Endodermal cell (in vitro differentiated cells): Measurements from ENCODE around the gene NT5E. TPM values are rescaled to one million over a fixed set of nuclear protein-coding genes. Genes with fewer than 3 reads are reported as not detected.

Experiments
- DNase-seq: peaks from one replicate; pipeline ENCODE4 v3.0.0-alpha.2; 2017
- H3K27ac ChIP-seq: 2 replicates; pipeline ENCODE4 v1.5.1; 2013; ENCODE audit warnings: mild to moderate bottlenecking, low read depth, low read length, moderate library complexity
- H3K27me3 ChIP-seq: 2 replicates; pipeline ENCODE4 v1.6.1; 2013; ENCODE audit warnings: mild to moderate bottlenecking, low read length, moderate library complexity; ENCODE audit not compliant: insufficient read depth, control insufficient read depth, poor library complexity, severe bottlenecking
- H3K36me3 ChIP-seq: 2 replicates; pipeline ENCODE4 v1.7.0; 2013; ENCODE audit warnings: mild to moderate bottlenecking, low read length, moderate library complexity; ENCODE audit not compliant: control insufficient read depth, insufficient read depth
- H3K4me1 ChIP-seq: one replicate; pipeline ENCODE4 v1.7.0; 2013; ENCODE audit warnings: low read length; ENCODE audit not compliant: control insufficient read depth, insufficient read depth
- H3K4me3 ChIP-seq: 2 replicates; pipeline ENCODE4 v1.5.1; 2013; ENCODE audit warnings: mild to moderate bottlenecking, low read length, moderate library complexity
- H3K9ac ChIP-seq: 2 replicates; pipeline ENCODE4 v1.6.1; 2013; ENCODE audit warnings: mild to moderate bottlenecking, low read length, moderate library complexity; ENCODE audit not compliant: poor library complexity, severe bottlenecking; ENCODE audit errors: extremely low read depth
- H3K9me3 ChIP-seq: 2 replicates; pipeline ENCODE4 v1.6.1; 2013; ENCODE audit warnings: mild to moderate bottlenecking, low read length, moderate library complexity; ENCODE audit not compliant: control insufficient read depth
- H3K27ac Mint-ChIP-seq: 2 replicates; pipeline ENCODE4 v1.8.0; 2020; ENCODE audit warnings: mixed read lengths
- H3K27me3 Mint-ChIP-seq: 2 replicates; pipeline ENCODE4 v1.8.0; 2021; ENCODE audit warnings: mild to moderate bottlenecking, mixed read lengths; ENCODE audit not compliant: insufficient read depth
- H3K36me3 Mint-ChIP-seq: 2 replicates; pipeline ENCODE4 v1.8.0; 2020; ENCODE audit warnings: low read depth, mixed read lengths
- H3K4me1 Mint-ChIP-seq: 2 replicates; pipeline ENCODE4 v1.8.0; 2020; ENCODE audit warnings: mixed read lengths
- H3K4me3 Mint-ChIP-seq: 2 replicates; pipeline ENCODE4 v1.8.0; 2020; ENCODE audit warnings: mild to moderate bottlenecking, moderate library complexity, mixed read lengths
- H3K9me3 Mint-ChIP-seq: 2 replicates; pipeline ENCODE4 v1.8.0; 2020; ENCODE audit warnings: mild to moderate bottlenecking, mixed read lengths
- WGBS, 2 experiments: methylation state at CpG; one replicate each; pipeline versions ENCODE4 v1.1.5 to v1.1.7; 2013; ENCODE audit warnings: missing lambda C conversion rate in 2 of 2, mixed read lengths in 1 of 2; ENCODE audit not compliant: insufficient coverage in 1 of 2, insufficient read length in 1 of 2; 5-methylcytosine and 5-hydroxymethylcytosine counted together
- total RNA-seq, 2 donors: library from RNA; stranded (reverse); fragmentation: NEBNext Ultra II Directional in 1 of 2; extraction: Animal tissue kit (Norgen Biotek cat#: 25700) in 1 of 2; gene quantifications; 2 replicates in 1 of 2; 3 replicates in 1 of 2; pipeline ENCODE4 v1.2.1, GENCODE V29; 2021
- TF ChIP-seq, protein P1 (sequence below): fragments of 200-600 bp; sonication (generic); conservative IDR thresholded peaks from 2 replicates; pipeline ENCODE4 v1.5.0; 2021; ENCODE audit warnings: antibody characterized with exemption, mild to moderate bottlenecking

The NT5E gene
- total RNA-seq, 2 donors from 2014 or later, result 0.33 to 0.75 TPM

DNA sequence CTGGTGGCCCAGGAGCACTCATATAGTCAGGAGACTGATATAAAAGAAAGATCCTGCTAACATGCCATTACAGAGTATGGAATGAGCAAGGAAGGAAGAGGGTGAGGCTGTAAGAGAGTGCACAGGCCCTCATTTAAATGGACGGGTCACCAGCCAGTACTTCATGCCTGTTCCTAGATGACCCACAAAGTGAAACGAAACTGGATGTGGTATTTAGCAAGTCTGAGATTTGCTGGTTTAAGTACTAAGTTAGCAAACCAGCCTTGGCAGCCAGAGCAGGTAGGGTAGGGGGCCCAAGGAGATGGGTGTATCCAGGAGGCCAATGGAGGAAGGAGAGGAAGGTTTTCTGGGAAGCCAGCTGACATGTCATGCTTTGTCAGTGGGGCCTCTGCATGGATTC lies 15.9 kb downstream of the NT5E start:
- Histone ChIP-seq H3K36me3 (no peaks in the 10 kb centered on the region), H3K9ac (no peak overlapping the region), H3K9me3 (no peaks in the 10 kb centered on the region), H3K4me3 (no peak overlapping the region), H3K27ac (no peak overlapping the region), H3K4me1 (no peaks in the 10 kb centered on the region), H3K27me3 (no peaks in the 10 kb centered on the region)
- no peak overlapping the region for H3K4me3 Mint-ChIP-seq
- no peak overlapping the region for H3K27ac Mint-ChIP-seq
- no peak for DNase-seq
- no peaks in the 10 kb centered on the region for H3K27me3 Mint-ChIP-seq
- no peaks in the 10 kb centered on the region for H3K36me3 Mint-ChIP-seq
- TF ChIP-seq, protein P1, sequence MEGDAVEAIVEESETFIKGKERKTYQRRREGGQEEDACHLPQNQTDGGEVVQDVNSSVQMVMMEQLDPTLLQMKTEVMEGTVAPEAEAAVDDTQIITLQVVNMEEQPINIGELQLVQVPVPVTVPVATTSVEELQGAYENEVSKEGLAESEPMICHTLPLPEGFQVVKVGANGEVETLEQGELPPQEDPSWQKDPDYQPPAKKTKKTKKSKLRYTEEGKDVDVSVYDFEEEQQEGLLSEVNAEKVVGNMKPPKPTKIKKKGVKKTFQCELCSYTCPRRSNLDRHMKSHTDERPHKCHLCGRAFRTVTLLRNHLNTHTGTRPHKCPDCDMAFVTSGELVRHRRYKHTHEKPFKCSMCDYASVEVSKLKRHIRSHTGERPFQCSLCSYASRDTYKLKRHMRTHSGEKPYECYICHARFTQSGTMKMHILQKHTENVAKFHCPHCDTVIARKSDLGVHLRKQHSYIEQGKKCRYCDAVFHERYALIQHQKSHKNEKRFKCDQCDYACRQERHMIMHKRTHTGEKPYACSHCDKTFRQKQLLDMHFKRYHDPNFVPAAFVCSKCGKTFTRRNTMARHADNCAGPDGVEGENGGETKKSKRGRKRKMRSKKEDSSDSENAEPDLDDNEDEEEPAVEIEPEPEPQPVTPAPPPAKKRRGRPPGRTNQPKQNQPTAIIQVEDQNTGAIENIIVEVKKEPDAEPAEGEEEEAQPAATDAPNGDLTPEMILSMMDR, result no peak
- H3K4me1 Mint-ChIP-seq, result no peaks in the 10 kb centered on the region
- H3K9me3 Mint-ChIP-seq, result no peaks in the 10 kb centered on the region
- 90 to 100% methylated on average over 1 to 2 of the region's 2 CpGs for WGBS, 2 experiments

- H3K9ac ChIP-seq, result no peak overlapping the region
Observed at GRCh38 chr6:85468326-85468725, 18.4 kb downstream of the NT5E start.

DNA sequence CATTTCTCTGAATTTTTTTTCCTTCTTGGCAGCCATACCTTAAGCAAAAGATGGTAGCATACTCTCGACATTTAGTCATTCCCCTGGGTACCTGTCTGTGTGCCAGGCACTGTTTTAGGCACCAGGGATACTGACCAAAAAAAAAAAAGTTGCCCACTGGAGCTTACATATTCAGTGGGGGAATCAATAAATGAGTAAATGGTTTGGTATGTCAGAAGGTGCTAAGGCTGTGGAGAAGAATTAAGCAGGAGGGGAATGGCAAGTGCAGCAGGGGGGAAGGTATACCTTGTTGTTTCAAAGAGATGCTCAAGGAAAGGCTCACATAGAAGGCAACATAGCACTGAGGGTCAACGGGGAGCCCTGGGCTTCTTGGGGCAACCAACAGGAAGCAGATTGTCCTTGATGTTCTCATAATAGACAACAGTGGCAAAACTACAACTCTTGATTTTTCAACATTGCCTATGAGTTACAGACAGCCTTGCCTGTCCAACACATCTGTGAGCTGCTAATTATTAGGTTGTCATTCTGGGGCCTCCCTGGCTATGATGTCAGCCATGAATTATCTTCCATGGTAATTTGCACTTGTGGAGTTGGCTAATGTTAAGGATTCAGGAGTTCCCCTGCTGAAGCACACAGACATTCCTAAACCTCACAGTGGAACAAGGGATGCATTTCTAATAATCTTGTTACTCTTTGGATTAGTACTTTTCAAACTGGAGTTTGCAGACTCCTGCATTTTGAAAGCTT lies 19.6 kb downstream of the NT5E start:
- 80 to 84% methylated on average over 2 of the region's 2 CpGs for WGBS, 2 experiments
- H3K9me3 ChIP-seq, result no peaks in the 10 kb centered on the region
- Mint-ChIP-seq H3K4me1 (no peaks in the 10 kb centered on the region), H3K27me3 (no peaks in the 10 kb centered on the region), H3K4me3 (no peak overlapping the region), H3K9me3 (no peaks in the 10 kb centered on the region), H3K36me3 (no peaks in the 10 kb centered on the region), H3K27ac (no peak overlapping the region)
- no peaks in the 10 kb centered on the region for H3K27me3 ChIP-seq
- TF ChIP-seq, protein P1, result no peak
- no peak overlapping the region for H3K9ac ChIP-seq
- H3K27ac ChIP-seq, result no peak overlapping the region
- H3K4me3 ChIP-seq, result no peak overlapping the region
- H3K36me3 ChIP-seq, result no peaks in the 10 kb centered on the region
- H3K4me1 ChIP-seq, result no peaks in the 10 kb centered on the region
- peak; percentile 29 for DNase-seq

More at GRCh38 chr6:85468326-85468725, 18.4 kb downstream of the NT5E start:
- Mint-ChIP-seq H3K27ac (no peak overlapping the region), H3K27me3 (no peaks in the 10 kb centered on the region), H3K4me3 (no peak overlapping the region), H3K36me3 (no peaks in the 10 kb centered on the region), H3K9me3 (no peaks in the 10 kb centered on the region), H3K4me1 (no peaks in the 10 kb centered on the region)
- H3K36me3 ChIP-seq, result no peaks in the 10 kb centered on the region
- no peaks in the 10 kb centered on the region for H3K9me3 ChIP-seq
- H3K4me1 ChIP-seq, result no peaks in the 10 kb centered on the region
- H3K4me3 ChIP-seq, result no peak overlapping the region
- TF ChIP-seq, protein P1, result no peak
- DNase-seq, result peak; percentile 34
- no peaks in the 10 kb centered on the region for H3K27me3 ChIP-seq
- H3K27ac ChIP-seq, result no peak overlapping the region
